Stimulated activated CD4-positive, alpha-beta T cell treated with anti-CD3 and anti-CD28 coated beads, Interleukin-12 subunit alpha, Interleukin-12 subunit beta, amount 100 ng/mL, for 48 hours (primary cell): ENCODE measurements around the gene SKI.
"Not testable (repeated sequence)": the region's sequence is repeated elsewhere in the genome, so short reads cannot be mapped to it uniquely, and the experiment has no call there.

Source experiments
- DNase-seq, 3 donors: peaks; one replicate each; pipeline ENCODE4 v3.0.0-alpha.2; 2020; ENCODE audit warnings: low read depth in 2 of 3, low spot score in 1 of 3

SKI gene

DNA sequence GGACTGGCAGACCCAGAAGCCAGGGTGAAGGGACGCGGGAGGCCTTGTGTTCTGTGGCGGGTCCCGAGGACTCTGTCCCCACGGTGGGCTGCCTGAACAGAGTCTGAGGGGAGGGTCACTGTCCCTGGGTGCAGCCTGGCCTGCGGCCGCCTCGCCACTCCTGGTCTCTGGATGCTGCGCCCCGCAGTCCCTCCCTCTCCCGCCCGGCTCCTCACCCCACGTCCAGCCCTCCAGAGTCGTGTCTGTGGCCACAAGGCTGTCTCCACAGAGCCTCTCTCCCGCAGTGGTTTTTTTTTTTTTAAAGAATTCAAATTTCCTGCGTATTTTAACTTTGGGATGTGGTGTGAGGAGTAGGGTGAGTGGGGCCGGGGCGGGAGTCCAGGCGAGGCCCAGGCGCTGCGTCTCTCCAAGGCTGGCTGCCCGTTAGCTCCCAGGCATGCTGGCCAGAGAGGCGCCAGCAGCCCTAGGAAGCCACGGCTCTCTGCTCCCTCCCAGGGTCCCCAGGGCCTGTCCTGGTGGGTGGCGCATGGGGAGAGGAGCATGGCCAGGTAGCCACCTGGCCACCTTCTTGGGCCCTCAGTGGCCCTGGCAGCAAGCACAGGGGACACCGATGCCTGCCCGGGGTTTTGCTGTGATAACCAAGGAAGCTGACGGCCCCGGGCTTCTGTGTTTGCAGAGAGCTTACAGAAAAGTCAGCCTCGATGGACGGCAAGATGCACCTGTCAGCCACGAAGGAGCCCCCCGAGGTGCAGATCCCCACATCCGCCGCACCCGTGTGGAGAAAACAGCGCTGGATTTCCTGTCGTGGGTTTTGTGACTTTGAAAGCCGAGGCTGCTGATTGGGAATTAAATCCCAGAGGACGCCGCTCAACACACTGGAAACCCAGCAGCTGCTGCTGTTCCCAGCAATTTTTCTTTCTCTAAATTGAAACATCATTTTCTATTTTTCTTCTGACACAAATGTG is 90.5 kb downstream of the SKI start:
- DNase-seq = no peak

DNA sequence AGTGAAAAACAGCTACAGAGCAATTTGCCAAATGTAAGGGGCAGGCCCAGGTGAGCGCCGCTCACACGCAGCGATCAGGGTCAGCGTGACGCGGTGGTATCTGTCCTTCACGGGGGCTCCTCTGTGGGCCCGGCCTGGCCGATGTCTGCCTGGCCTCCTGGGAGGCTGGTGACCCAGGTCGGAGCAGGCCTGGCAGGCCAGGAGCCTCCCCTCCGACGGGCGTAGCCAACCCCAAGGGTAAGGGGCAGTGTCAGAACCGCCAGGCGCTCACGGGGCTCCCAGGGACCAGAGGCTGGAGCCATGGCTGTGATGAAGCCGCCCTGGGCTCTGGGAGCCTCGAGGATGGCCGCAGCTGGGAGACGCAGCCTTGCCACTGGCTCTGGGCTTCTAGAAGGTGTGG is 91.2 kb downstream of the SKI start:
- no peak for DNase-seq

DNA sequence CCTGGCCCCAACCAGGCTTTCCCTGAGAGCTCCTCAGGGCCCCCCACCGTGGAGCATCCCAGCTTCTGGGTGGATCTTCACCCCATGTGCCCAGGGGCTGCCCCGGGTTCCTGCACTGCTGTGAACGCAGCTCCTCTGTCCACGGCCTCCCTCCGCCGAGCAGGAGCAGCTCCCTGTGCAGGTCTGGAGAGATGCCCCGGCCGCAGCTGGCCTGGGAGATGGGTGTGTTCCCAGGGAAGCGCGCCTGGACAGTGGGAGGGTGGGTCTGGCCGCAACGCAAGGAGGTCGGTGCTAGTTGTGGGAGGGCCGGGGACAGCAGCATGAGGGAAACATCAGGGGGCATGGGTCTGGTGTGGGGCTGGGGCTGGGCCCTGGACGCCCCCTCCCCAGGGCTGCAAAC is 91.9 kb downstream of the SKI start:
- DNase-seq = no peak

DNA sequence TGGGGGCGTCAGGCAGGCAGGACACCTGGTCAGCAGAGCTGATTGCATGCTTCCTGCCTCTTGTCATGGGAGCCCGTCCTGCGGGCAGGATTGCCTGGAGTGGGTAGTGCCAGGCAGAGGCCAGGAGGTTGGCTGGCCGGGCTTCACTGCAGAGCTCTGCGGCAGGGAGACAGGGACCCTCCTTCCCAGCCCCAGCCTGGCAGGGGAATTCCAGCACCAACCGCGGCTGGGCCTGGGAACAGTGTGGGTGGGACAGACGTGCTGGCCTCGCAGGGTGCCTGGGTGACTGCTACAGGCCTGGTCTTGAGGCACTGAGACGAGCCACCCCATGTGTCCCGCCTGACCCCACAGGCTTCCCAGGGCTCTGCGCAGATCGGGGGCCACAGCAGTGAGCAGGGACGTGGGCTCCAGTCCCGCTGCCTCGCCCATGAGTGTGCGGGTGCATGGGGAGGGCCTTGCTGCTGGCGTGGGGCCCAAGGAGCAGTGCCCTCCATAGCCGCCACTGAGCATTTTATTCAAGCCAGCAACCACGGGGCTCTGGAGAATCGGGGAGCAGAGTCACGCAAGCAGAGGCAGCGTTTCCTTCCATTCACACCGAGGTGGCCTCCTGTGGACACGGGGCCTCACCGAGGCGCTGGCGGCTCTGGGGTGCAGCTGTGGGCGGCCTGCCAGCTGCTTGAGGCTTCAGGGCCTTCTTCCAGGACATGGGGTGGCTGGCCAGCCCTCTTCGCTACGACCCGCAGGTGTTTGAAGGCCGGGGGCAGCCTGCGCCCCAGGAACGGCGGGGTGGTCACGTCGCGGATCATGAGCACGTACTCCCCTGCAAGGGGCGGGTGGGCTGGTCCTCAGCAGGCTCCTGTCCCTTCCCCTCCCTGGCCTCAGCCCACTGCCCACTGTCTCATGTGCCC is 92.9 kb downstream of the SKI start:
- no peak for DNase-seq

DNA sequence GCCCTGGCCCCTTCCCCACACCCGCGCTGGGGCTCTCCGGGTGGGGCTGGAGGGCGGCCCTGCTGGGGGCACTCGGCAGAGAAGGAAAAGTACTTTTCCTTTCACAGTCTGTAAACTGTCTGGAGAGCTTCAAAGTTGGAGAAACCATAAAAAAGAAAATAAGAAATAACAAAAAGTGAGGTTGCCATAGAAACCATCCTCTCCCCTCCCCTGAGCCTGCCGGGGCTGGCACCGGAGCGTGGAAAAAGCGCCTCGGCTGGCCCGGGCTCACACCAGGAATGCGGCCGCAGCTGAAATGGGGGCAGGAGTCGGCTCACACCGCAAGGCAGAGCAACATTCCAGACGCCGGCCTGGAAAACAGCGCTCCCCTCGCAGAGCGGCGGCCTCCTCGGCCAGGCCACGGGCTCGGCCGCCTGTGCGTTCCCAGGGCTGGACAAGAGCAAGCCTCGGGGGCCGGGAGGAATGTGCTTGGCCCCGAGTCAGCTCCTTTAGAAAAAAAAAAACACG is 94.0 kb downstream of the SKI start:
- no peak for DNase-seq

DNA sequence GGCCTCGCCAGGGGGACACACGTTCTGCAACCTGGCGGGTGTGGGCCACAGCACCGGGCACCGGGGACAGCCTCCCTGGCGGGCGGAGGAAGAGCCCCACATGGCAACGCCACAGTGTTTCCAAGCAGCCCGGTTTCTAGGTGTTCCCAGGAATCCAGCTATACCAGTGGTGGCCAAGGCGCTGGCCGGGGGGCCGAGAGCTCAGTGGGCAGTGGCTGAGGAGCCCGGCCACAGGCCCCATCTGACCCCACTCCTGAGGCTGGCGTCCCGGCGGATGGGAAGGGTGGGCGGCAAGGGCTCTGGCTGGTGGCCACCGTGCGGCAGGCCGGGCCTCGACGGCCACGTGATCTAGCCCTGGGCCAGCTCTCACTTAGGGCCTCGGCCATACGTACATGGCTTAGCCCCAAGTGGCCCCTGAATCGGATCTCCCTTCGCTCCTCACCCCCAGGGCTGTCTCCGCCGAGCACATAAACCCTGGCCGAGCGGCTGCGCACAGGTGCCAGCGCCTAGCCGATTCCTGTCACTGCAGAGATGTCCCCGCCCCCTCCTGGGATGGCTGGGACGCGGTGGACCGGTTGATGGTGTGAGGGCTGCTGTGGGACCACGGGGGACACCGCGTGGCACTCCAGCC is 94.6 kb downstream of the SKI start:
- DNase-seq = no peak

DNA sequence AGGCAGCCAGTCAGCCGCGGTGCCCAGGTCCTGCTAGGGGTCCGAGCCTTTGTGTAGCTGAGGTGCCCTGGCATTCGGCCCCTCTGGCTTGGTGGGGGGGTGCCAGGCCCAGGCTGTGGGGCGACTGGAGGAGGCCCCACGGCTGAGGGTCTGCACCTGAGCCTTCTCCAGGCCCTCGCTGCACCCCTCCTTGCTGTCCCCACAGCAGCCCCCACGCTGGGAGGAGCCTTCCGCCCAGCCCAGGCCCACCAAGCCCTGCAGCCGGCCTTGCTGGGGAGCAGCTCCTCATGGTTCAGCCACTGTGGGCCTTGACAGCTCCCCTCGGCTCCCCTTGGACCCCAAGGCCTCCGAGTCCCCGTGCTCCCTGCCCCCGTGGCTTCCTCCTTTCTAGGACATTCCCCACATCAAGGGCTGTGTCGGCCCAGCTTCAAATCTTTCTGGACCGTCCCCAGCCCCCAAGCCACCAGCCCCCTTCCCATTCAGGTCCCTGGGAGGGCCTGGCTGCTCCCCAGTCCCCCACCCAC is 95.4 kb downstream of the SKI start:
- no peak for DNase-seq

- DNase-seq = no peak
Observed at GRCh38 chr1:2324553-2325366, 96.6 kb downstream of the SKI start.

GRCh38 chr1:2326524-2326923 is 98.4 kb downstream of the SKI start:
- DNase-seq = no peak

- DNase-seq = not testable (repeated sequence)
Observed at GRCh38 chr1:2327162-2327561, 99.0 kb downstream of the SKI start.

DNA sequence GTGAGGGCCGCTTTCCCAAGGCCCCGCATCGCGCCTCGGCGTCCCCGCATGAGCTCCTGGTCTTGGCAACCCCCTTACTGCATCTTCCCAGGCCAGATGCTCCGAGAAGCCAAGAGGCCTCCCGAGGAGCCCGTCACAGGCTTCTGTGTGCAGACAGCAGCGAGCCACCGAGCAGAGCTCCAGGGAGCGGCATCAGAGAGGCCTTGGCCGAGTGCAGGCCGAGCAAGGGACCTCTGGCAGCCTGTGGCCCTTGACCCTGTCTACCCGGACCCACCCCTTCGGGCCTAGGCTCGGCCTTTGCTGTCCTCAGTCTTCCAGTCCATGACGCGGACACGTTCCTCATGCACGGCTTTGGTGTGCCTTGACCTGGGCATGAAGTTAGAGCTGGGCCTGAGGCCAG is 99.7 kb downstream of the SKI start:
- DNase-seq = no peak

DNA sequence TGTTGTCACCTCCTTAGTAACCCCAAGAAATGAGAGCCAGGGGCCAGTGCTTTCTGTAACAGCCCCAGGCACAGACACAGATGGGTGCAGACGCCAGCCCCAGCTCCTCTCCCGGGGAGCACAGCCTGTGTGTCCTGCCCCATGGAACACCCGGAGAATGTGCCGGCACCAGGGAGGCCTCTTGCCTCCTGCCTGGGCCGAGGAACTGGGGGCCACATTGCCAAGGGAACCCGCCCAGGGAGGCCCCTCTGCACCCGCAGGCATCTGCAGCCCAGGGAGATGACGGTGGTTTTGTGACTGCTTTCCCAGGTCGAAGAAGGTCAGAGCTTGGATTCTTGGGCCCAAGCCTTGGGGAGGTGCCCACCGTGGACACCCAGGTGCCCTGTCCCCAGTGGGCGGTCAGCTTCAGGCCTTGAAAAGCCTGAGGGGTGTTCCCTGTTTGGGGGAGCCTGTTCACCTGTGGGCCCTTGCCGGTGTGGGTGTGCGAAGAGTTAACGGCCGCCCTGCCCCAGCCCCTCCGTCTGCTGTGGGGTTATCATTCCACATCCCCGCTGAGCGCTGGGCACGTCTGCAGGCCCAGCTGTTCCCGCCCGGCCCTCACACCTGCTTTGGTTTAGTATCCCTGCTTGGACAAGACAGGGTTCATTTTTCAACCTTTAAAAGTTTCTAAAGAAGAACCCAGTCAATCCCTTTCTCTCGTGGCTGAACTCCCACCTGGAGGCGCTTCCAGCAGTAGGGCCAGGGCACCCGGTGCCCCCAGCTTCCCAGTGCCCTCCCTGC is 100.7 kb downstream of the SKI start:
- DNase-seq = no peak

DNA sequence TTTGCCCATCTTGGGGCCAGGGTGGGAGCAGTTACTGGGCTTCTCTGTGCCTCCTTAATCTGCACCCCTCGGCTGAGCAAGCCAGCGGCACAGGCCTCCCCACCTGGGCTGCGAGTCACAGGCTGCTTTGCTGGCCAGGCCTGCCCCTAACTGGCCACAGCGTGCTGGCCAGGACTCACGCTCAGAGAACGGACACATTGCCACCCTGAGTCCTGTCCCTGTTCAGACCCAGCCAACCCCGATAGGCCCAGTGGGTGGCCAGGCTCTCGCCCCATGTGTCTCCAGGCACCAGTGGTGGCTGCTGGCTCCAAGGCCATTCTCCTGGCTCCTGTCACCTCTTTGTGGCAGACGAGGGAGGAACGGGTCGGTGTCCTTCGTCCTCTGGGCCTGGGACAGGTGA is 101.9 kb downstream of the SKI start:
- no peak for DNase-seq

GRCh38 chr1:2330519-2331199 is 102.5 kb downstream of the SKI start:
- no peak for DNase-seq

DNA sequence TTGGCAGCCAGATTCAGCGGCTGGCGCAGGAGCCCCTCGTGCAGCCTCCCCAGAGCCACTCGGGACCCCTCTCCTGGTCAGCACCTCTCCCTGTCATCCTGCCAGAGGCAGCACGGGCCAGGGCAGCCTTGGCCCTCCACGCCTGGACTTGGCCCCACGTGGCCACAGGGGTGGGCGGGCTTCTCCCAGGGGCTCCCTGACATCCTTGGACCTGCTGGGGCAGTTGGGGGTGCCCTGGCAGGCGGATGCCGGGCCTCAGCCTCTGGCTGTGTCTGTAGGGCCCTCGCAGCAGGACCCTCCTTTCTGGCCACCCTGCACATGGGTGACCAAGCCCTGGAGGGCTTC is 103.1 kb downstream of the SKI start:
- no peak for DNase-seq

GRCh38 chr1:2331580-2331979 is 103.5 kb downstream of the SKI start:
- not testable (repeated sequence) for DNase-seq

DNA sequence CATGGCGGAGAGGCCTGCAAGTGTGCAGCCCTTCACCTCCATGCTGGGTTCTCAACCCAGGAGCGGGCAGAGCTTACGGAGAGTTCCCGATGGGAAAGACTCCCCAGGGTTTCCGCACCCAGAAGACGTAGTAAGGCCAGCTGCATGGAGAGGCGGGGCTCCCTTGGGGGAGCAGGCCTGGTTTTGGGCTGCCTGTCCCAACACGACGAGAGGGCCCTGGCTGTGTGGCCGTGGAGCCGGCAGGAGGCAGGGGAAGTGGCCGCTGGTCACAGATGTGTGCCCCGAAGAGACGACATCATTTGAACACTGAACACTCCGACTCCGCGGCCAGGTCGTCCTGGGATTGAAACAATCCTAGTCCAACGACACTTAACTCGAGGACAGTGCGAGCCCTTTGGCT is 106.2 kb downstream of the SKI start:
- DNase-seq = no peak

DNA sequence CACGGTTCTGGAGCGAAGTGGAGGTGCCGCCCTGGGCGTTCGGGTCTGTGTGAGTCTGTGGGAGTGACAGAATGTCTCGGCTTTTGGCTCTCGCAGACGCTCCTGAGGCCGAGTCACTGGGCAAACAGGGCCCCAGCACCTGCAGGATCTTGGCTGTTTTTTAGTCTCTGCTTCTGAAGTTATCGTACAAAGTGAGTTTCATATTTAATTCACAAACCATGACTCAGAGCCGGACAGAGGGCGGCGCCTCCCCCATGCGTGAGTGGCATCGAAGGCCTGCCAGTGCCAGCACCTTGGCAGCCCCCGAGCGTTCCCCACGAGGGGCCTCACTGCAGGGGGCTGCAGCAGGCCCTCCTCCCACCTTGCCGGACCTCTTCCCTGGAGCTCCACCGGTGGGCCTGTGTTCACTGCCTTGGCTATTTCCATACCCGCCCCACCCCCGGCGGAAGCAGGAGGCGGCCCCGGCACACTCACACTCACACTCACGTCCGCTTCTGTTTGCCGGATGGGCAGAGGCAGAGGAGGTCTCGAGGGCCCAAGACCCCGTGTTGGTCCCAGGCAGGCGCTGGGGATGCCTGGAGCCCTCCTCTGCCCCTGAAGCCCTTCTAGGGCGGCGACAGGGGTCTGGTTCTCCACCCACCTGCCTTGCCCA is 106.9 kb downstream of the SKI start:
- no peak for DNase-seq
